Measurements from ENCODE around the gene BUB1. TPM values are rescaled to one million over a fixed set of nuclear protein-coding genes. Genes with fewer than 3 reads are reported as not detected.

BUB1 gene
- total and polyA plus RNA-seq, 2 experiments from 2014 or later, result 13.0 to 21.3 TPM

- H3K4me3 ChIP-seq, result peak overlapping the region; percentile 88
- peak overlapping the region; percentile 85; the same call in 1 of the 2 replicates for H3K9ac ChIP-seq
- H3K9me3 ChIP-seq (ENCODE audit: low read depth), result no peaks in the 10 kb centered on the region
- no peaks in the 10 kb centered on the region for H3K36me3 ChIP-seq (ENCODE audit: low read depth)
- peaks cover 26% of the 10 kb centered on the region for H3K4me1 ChIP-seq (ENCODE audit: insufficient read depth)
- H4K20me1 ChIP-seq (ENCODE audit: insufficient read depth), result no peaks in the 10 kb centered on the region
- 0 out of 2 replicates have a peak, but pooled peaks cover 6% of the 10 kb centered on the region for H3K27me3 ChIP-seq (replicated peaks; ENCODE audit: insufficient read depth)
- H3K79me2 ChIP-seq (ENCODE audit: insufficient read depth), result peaks cover 35% of the 10 kb centered on the region
- H3K9me2 ChIP-seq (ENCODE audit: insufficient read depth), result no peaks in the 10 kb centered on the region
- peak overlapping the region; percentile 93 for H3K4me2 ChIP-seq (ENCODE audit: unreplicated experiment)
- in situ Hi-C loops (cut with MboI), result no loop called here
- 31 to 39% methylated on average over 9 of the region's 9 CpGs for WGBS, 2 experiments (ENCODE audit: low coverage in 1 of 2, low lambda C conversion rate in 2 of 2, missing lambda C conversion rate in 2 of 2)
- peak overlapping the region; percentile 99 for H2AFZ ChIP-seq
- no peak for TF ChIP-seq EZH2phosphoT487 (IDR thresholded peaks at IDR 0.05; ENCODE audit: insufficient read depth, low read depth)
- H3F3A ChIP-seq (ENCODE audit: insufficient read depth), result 0 out of 2 replicates have a peak, but pooled peaks cover 9% of the 10 kb centered on the region
- peak overlapping the region; percentile 70; the same call in 1 of the 2 replicates for H3K27ac ChIP-seq
- DNase-seq, result peak; percentile 27
These were observed 1.5 kb upstream of the BUB1 start for GRCh38 chr2:110679337-110679707.

- no peaks in the 10 kb centered on the region for H3K9me3 ChIP-seq (ENCODE audit: low read depth)
- H2AFZ ChIP-seq, result peak overlapping the region; percentile 99
- H3F3A ChIP-seq (ENCODE audit: insufficient read depth), result 0 out of 2 replicates have a peak, but pooled peaks cover 9% of the 10 kb centered on the region
- 1% methylated on average over 28 of the region's 28 CpGs for WGBS, 2 experiments (ENCODE audit: low coverage in 1 of 2, low lambda C conversion rate in 2 of 2, missing lambda C conversion rate in 2 of 2)
- 0 out of 2 replicates have a peak, but pooled peaks cover under 1% of the 10 kb centered on the region for H3K27me3 ChIP-seq (replicated peaks; ENCODE audit: insufficient read depth)
- peak overlapping the region; percentile 85 for H3K9ac ChIP-seq
- no peaks in the 10 kb centered on the region for H3K36me3 ChIP-seq (ENCODE audit: low read depth)
- no peak for TF ChIP-seq EZH2 (IDR thresholded peaks at IDR 0.05; ENCODE audit: insufficient read depth, poor library complexity, severe bottlenecking)
- H3K27ac ChIP-seq, result peak overlapping the region; percentile 70
- H4K20me1 ChIP-seq (ENCODE audit: insufficient read depth), result no peaks in the 10 kb centered on the region
- H3K9me2 ChIP-seq (ENCODE audit: insufficient read depth), result no peaks in the 10 kb centered on the region
- peak; percentile 62 for DNase-seq
- peaks cover 26% of the 10 kb centered on the region for H3K4me1 ChIP-seq (ENCODE audit: insufficient read depth)
- in situ Hi-C loops (cut with MboI), result no loop called here
- peak overlapping the region; percentile 93 for H3K4me2 ChIP-seq (ENCODE audit: unreplicated experiment)
- peaks cover 41% of the 10 kb centered on the region for H3K79me2 ChIP-seq (ENCODE audit: insufficient read depth)
- peak overlapping the region; percentile 88 for H3K4me3 ChIP-seq
These were observed 834 bp upstream of the BUB1 start for GRCh38 chr2:110678457-110679336.

- Histone ChIP-seq H3K27ac (peak overlapping the region; percentile 36; the same call in 1 of the 2 replicates), H3K79me2 (ENCODE audit: insufficient read depth) (peaks cover 45% of the 10 kb centered on the region), H3K27me3 (replicated peaks; ENCODE audit: insufficient read depth) (no peaks in the 10 kb centered on the region), H3K9me2 (ENCODE audit: insufficient read depth) (no peaks in the 10 kb centered on the region), H3K9me3 (ENCODE audit: low read depth) (no peaks in the 10 kb centered on the region), H3K9ac (peak overlapping the region; percentile 85), H4K20me1 (ENCODE audit: insufficient read depth) (no peaks in the 10 kb centered on the region), H3F3A (ENCODE audit: insufficient read depth) (0 out of 2 replicates have a peak, but pooled peaks cover 9% of the 10 kb centered on the region), H3K4me3 (peak overlapping the region; percentile 88), H2AFZ (peak overlapping the region; percentile 99), H3K4me1 (ENCODE audit: insufficient read depth) (peaks cover 26% of the 10 kb centered on the region), H3K4me2 (ENCODE audit: unreplicated experiment) (peak overlapping the region; percentile 91), H3K36me3 (ENCODE audit: low read depth) (no peaks in the 10 kb centered on the region)
- 1 to 5% methylated on average over 5 of the region's 5 CpGs for WGBS, 2 experiments (ENCODE audit: low coverage in 1 of 2, low lambda C conversion rate in 2 of 2, missing lambda C conversion rate in 2 of 2)
- DNase-seq, result peak; percentile 27
- no peak for TF ChIP-seq EZH2phosphoT487 (IDR thresholded peaks at IDR 0.05; ENCODE audit: insufficient read depth, low read depth)
- TF ChIP-seq EZH2 (IDR thresholded peaks at IDR 0.05; ENCODE audit: insufficient read depth, poor library complexity, severe bottlenecking), result no peak
- in situ Hi-C loops (cut with MboI), result no loop called here
These were observed 783 bp downstream of the BUB1 start for GRCh38 chr2:110677080-110677479.

GRCh38 chr2:110675679-110676078 is 2.2 kb downstream of the BUB1 start:
- H4K20me1 ChIP-seq (ENCODE audit: insufficient read depth), result no peaks in the 10 kb centered on the region
- H3K36me3 ChIP-seq (ENCODE audit: low read depth), result no peaks in the 10 kb centered on the region
- WGBS, 2 experiments (ENCODE audit: low coverage in 1 of 2, low lambda C conversion rate in 2 of 2, missing lambda C conversion rate in 2 of 2), result 85 to 86% methylated on average over 6 of the region's 6 CpGs
- H3K9ac ChIP-seq, result no peak overlapping the region
- H3K9me3 ChIP-seq (ENCODE audit: low read depth), result no peaks in the 10 kb centered on the region
- H3K4me1 ChIP-seq (ENCODE audit: insufficient read depth), result peaks cover 26% of the 10 kb centered on the region
- no peak for TF ChIP-seq EZH2phosphoT487 (IDR thresholded peaks at IDR 0.05; ENCODE audit: insufficient read depth, low read depth)
- no peak for TF ChIP-seq EZH2 (IDR thresholded peaks at IDR 0.05; ENCODE audit: insufficient read depth, poor library complexity, severe bottlenecking)
- H3K27ac ChIP-seq, result no peak overlapping the region
- H3K4me2 ChIP-seq (ENCODE audit: unreplicated experiment), result no peak overlapping the region
- no peaks in the 10 kb centered on the region for H3K9me2 ChIP-seq (ENCODE audit: insufficient read depth)
- H3K4me3 ChIP-seq, result no peak overlapping the region
- 0 out of 2 replicates have a peak, but pooled peaks cover 9% of the 10 kb centered on the region for H3F3A ChIP-seq (ENCODE audit: insufficient read depth)
- no peak for DNase-seq
- in situ Hi-C loops (cut with MboI), result no loop called here
- H3K27me3 ChIP-seq (replicated peaks; ENCODE audit: insufficient read depth), result no peaks in the 10 kb centered on the region
- peak overlapping the region; percentile 65 for H2AFZ ChIP-seq
- H3K79me2 ChIP-seq (ENCODE audit: insufficient read depth), result peaks cover 45% of the 10 kb centered on the region

All from GM23248 (cell line).